Measurements from ENCODE around the gene NTN5.
A peak's percentile ranks its signal among the peaks of the same experiment; 100 is the strongest.

NTN5 gene

GRCh38 chr19:48616491-48617056, 56.2 kb downstream of the NTN5 start:
- H4K20me1 ChIP-seq (ENCODE audit: insufficient read depth, low read length): no peaks in the 10 kb centered on the region
- H3K27ac ChIP-seq (ENCODE audit: low read depth, low read length, poor library complexity, severe bottlenecking): no peak overlapping the region
- peak overlapping the region; percentile 95 for H3K4me3 ChIP-seq (ENCODE audit: low read depth, low read length, poor library complexity, severe bottlenecking)
- peak overlapping the region; percentile 99 for H3K9ac ChIP-seq (ENCODE audit: low read length)
- H3K79me2 ChIP-seq (ENCODE audit: insufficient read depth, low read length): peaks cover 20% of the 10 kb centered on the region
- no peak for TF ChIP-seq EZH2 (IDR thresholded peaks at IDR 0.05; ENCODE audit: borderline replicate concordance, low read length)
- no peak for TF ChIP-seq CTCF (IDR thresholded peaks at IDR 0.05; ENCODE audit: low read length)
- H3K4me1 ChIP-seq (ENCODE audit: insufficient read depth, low read length, severe bottlenecking): peaks cover 46% of the 10 kb centered on the region
- peaks cover 50% of the 10 kb centered on the region for H3K36me3 ChIP-seq (ENCODE audit: insufficient read depth, low read length)
- no peak overlapping the region for H2AFZ ChIP-seq (ENCODE audit: low read length)
- H3K4me2 ChIP-seq (ENCODE audit: low read length): peak overlapping the region; percentile 92
- H3F3A ChIP-seq (ENCODE audit: insufficient read depth, low read length): no peaks in the 10 kb centered on the region
- H3K27me3 ChIP-seq (ENCODE audit: insufficient read depth, low read length): no peaks in the 10 kb centered on the region
- no peaks in the 10 kb centered on the region for H3K9me3 ChIP-seq (ENCODE audit: low read length)
- no peaks in the 10 kb centered on the region for H3K9me2 ChIP-seq (ENCODE audit: low read depth, low read length)

DNA sequence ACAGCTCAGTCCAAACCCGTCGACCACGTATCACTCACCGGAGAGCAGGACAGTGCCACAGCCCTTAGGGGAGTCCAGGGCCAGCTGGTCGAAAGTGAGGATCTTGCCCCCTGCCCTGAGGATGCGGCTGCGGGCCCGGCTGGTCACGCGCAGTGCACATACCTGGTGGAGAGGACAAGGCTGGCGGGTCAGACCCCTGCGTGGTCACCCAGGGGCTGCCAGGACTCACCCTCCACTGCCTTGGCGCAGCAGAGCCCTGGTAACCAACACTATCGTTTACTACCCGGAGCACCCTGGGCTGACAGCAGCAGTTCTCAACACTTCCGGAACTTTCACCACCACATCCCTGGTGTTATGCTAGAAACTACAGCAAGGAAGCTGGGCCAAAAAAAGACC, 56.8 kb downstream of the NTN5 start:
- H2AFZ ChIP-seq (ENCODE audit: low read length): no peak overlapping the region
- H3K4me2 ChIP-seq (ENCODE audit: low read length): peak overlapping the region; percentile 92; the same call in 1 of the 2 replicates
- H3F3A ChIP-seq (ENCODE audit: insufficient read depth, low read length): no peaks in the 10 kb centered on the region
- H3K9ac ChIP-seq (ENCODE audit: low read length): no peak overlapping the region; the same call in 1 of the 2 replicates
- H3K27me3 ChIP-seq (ENCODE audit: insufficient read depth, low read length): no peaks in the 10 kb centered on the region
- H3K36me3 ChIP-seq (ENCODE audit: insufficient read depth, low read length): peaks cover 50% of the 10 kb centered on the region
- H3K4me3 ChIP-seq (ENCODE audit: low read depth, low read length, poor library complexity, severe bottlenecking): peak overlapping the region; percentile 95
- H3K79me2 ChIP-seq (ENCODE audit: insufficient read depth, low read length): peaks cover 20% of the 10 kb centered on the region
- TF ChIP-seq EZH2 (IDR thresholded peaks at IDR 0.05; ENCODE audit: borderline replicate concordance, low read length) (no peak), CTCF (IDR thresholded peaks at IDR 0.05; ENCODE audit: low read length) (no peak)
- H3K27ac ChIP-seq (ENCODE audit: low read depth, low read length, poor library complexity, severe bottlenecking): no peak overlapping the region
- H3K4me1 ChIP-seq (ENCODE audit: insufficient read depth, low read length, severe bottlenecking): peaks cover 46% of the 10 kb centered on the region
- no peaks in the 10 kb centered on the region for H4K20me1 ChIP-seq (ENCODE audit: insufficient read depth, low read length)
- no peaks in the 10 kb centered on the region for H3K9me3 ChIP-seq (ENCODE audit: low read length)
- no peaks in the 10 kb centered on the region for H3K9me2 ChIP-seq (ENCODE audit: low read depth, low read length)

GRCh38 chr19:48615231-48616040, 57.4 kb downstream of the NTN5 start:
- no peak overlapping the region; the same call in 1 of the 2 replicates for H3K9ac ChIP-seq (ENCODE audit: low read length)

More at GRCh38 chr19:48615231-48616040, 57.4 kb downstream of the NTN5 start:
- no peak overlapping the region for H2AFZ ChIP-seq (ENCODE audit: low read length)
- peaks cover 45% of the 10 kb centered on the region for H3K4me1 ChIP-seq (ENCODE audit: insufficient read depth, low read length, severe bottlenecking)
- no peaks in the 10 kb centered on the region for H3K9me2 ChIP-seq (ENCODE audit: low read depth, low read length)
- H3K9me3 ChIP-seq (ENCODE audit: low read length): no peaks in the 10 kb centered on the region
- TF ChIP-seq CTCF (IDR thresholded peaks at IDR 0.05; ENCODE audit: low read length) (no peak), EZH2 (IDR thresholded peaks at IDR 0.05; ENCODE audit: borderline replicate concordance, low read length) (no peak)
- no peak overlapping the region; the same call in 1 of the 2 replicates for H3K4me2 ChIP-seq (ENCODE audit: low read length)
- H3K27ac ChIP-seq (ENCODE audit: low read depth, low read length, poor library complexity, severe bottlenecking): peak overlapping the region; percentile 22
- peaks cover 50% of the 10 kb centered on the region for H3K36me3 ChIP-seq (ENCODE audit: insufficient read depth, low read length)
- no peaks in the 10 kb centered on the region for H4K20me1 ChIP-seq (ENCODE audit: insufficient read depth, low read length)
- H3F3A ChIP-seq (ENCODE audit: insufficient read depth, low read length): no peaks in the 10 kb centered on the region
- no peaks in the 10 kb centered on the region for H3K27me3 ChIP-seq (ENCODE audit: insufficient read depth, low read length)
- peaks cover 20% of the 10 kb centered on the region for H3K79me2 ChIP-seq (ENCODE audit: insufficient read depth, low read length)
- no peak overlapping the region for H3K4me3 ChIP-seq (ENCODE audit: low read depth, low read length, poor library complexity, severe bottlenecking)
